Activated naive CD8-positive, alpha-beta T cell treated with anti-CD3 and anti-CD28 coated beads, Interleukin-2, amount 10 ng/mL, durations not matched to agents 7 days and 5 days (primary cell): ENCODE data around the gene CCL15. TPM values are rescaled to one million over a fixed set of nuclear protein-coding genes. Genes with fewer than 3 reads are reported as not detected.

Experiments
- ATAC-seq: fragments of 150-1000 bp; cut with Tn5 transposase; one replicate; pipeline ENCODE4 v1.10.0; 2021; ENCODE audit warnings: low read depth, moderate library complexity
- POLR2A ChIA-PET: fragments of 350-600 bp; sonication (Branson Sonifier 250); formaldehyde crosslinking; loops from one replicate; lab custom pipeline; 2021; ENCODE audit warnings: antibody characterized with exemption; lab: Charles Lee
- DNase-seq: peaks from one replicate; pipeline ENCODE4 v3.0.0; 2021
- H3K27ac Mint-ChIP-seq: one replicate; pipeline ENCODE4 v1.8.0; 2022; ENCODE audit warnings: mild to moderate bottlenecking, mixed read lengths
- H3K27me3 Mint-ChIP-seq: one replicate; pipeline ENCODE4 v1.8.0; 2022; ENCODE audit warnings: mild to moderate bottlenecking, moderate library complexity, mixed read lengths
- H3K36me3 Mint-ChIP-seq: one replicate; pipeline ENCODE4 v1.8.0; 2021; ENCODE audit warnings: mild to moderate bottlenecking, mixed read lengths
- H3K4me1 Mint-ChIP-seq: one replicate; pipeline ENCODE4 v1.8.0; 2021; ENCODE audit warnings: mixed read lengths
- H3K4me3 Mint-ChIP-seq: one replicate; pipeline ENCODE4 v1.8.0; 2022; ENCODE audit warnings: mild to moderate bottlenecking, moderate library complexity, mixed read lengths
- H3K9me3 Mint-ChIP-seq: one replicate; pipeline ENCODE4 v1.8.0; 2021; ENCODE audit warnings: mixed read lengths
- total RNA-seq, 2 experiments: library from RNA; stranded (reverse); gene quantifications; one replicate each; pipeline ENCODE4 v1.2.3, GENCODE V29; 2021

CCL15 gene
- total RNA-seq, 2 experiments from 2014 or later: not detected

GRCh38 chr17:35981908-35982330 is 19.4 kb downstream of the CCL15 start:
- Mint-ChIP-seq H3K36me3 (no peaks in the 10 kb centered on the region), H3K4me1 (no peaks in the 10 kb centered on the region)
- DNase-seq: no peak

GRCh38 chr17:35981246-35981645 is 20.1 kb downstream of the CCL15 start, which contains the start of gene CCL16:
Gene CCL16 (minus strand): TSS chr17:35981497. CDS start chr17:35981420, 77 bp downstream.
- no peaks in the 10 kb centered on the region for H3K4me1 Mint-ChIP-seq
- no peaks in the 10 kb centered on the region for H3K36me3 Mint-ChIP-seq
- POLR2A ChIA-PET: no interaction called here
- H3K27ac Mint-ChIP-seq: no peak within 1 kb of the TSS
- ATAC-seq (no peak), DNase-seq (no peak)
- H3K4me3 Mint-ChIP-seq: no peak within 1 kb of the TSS
- H3K9me3 Mint-ChIP-seq: no peaks in the 10 kb centered on the region
- H3K27me3 Mint-ChIP-seq: peaks cover 15% of the 10 kb centered on the region

More at GRCh38 chr17:35981908-35982330, 19.4 kb downstream of the CCL15 start:
- Mint-ChIP-seq H3K27ac (no peak overlapping the region), H3K27me3 (peaks cover 12% of the 10 kb centered on the region), H3K4me3 (no peak overlapping the region), H3K9me3 (no peaks in the 10 kb centered on the region)
- POLR2A ChIA-PET: no interaction called here
- no peak for ATAC-seq

- Mint-ChIP-seq H3K4me1 (no peaks in the 10 kb centered on the region), H3K27ac (no peak overlapping the region), H3K27me3 (peaks cover 11% of the 10 kb centered on the region), H3K36me3 (no peaks in the 10 kb centered on the region), H3K4me3 (no peak overlapping the region), H3K9me3 (no peaks in the 10 kb centered on the region)
- ATAC-seq (no peak), DNase-seq (no peak)
- POLR2A ChIA-PET: interaction anchor here (0.9 kb wide), 1 partner anchor 9 kb away, joined by 3 read pairs; no protein-coding TSS in a partner anchor
These were observed 23.0 kb downstream of the CCL15 start for GRCh38 chr17:35978346-35978745.

GRCh38 chr17:35977509-35977908 is 23.8 kb downstream of the CCL15 start:
- POLR2A ChIA-PET: no interaction called here
- H3K27ac Mint-ChIP-seq: no peak overlapping the region
- H3K27me3 Mint-ChIP-seq: peaks cover 11% of the 10 kb centered on the region

GRCh38 chr17:35973333-35974260 is 27.8 kb downstream of the CCL15 start:
- Mint-ChIP-seq H3K27ac (no peak overlapping the region), H3K4me3 (no peak overlapping the region), H3K27me3 (peaks cover 21% of the 10 kb centered on the region), H3K4me1 (peaks cover 2% of the 10 kb centered on the region), H3K9me3 (no peaks in the 10 kb centered on the region), H3K36me3 (no peaks in the 10 kb centered on the region)
- no peak for DNase-seq
- no peak for ATAC-seq
- POLR2A ChIA-PET: no interaction called here

More at GRCh38 chr17:35977509-35977908, 23.8 kb downstream of the CCL15 start:
- no peak for ATAC-seq
- no peak for DNase-seq
- Mint-ChIP-seq H3K4me1 (no peaks in the 10 kb centered on the region), H3K4me3 (no peak overlapping the region), H3K9me3 (no peaks in the 10 kb centered on the region), H3K36me3 (no peaks in the 10 kb centered on the region)

- Mint-ChIP-seq H3K27ac (no peak overlapping the region), H3K9me3 (no peaks in the 10 kb centered on the region), H3K27me3 (peaks cover 21% of the 10 kb centered on the region), H3K4me1 (peaks cover 2% of the 10 kb centered on the region), H3K36me3 (no peaks in the 10 kb centered on the region), H3K4me3 (no peak overlapping the region)
- POLR2A ChIA-PET: no interaction called here
- DNase-seq (no peak), ATAC-seq (no peak)
These were observed 28.4 kb downstream of the CCL15 start for GRCh38 chr17:35972945-35973332.

GRCh38 chr17:35972535-35972934 is 28.8 kb downstream of the CCL15 start:
- DNase-seq: no peak
- Mint-ChIP-seq H3K27ac (no peak overlapping the region), H3K36me3 (no peaks in the 10 kb centered on the region), H3K4me3 (no peak overlapping the region), H3K9me3 (no peaks in the 10 kb centered on the region), H3K4me1 (peaks cover 2% of the 10 kb centered on the region), H3K27me3 (peaks cover 21% of the 10 kb centered on the region)
- POLR2A ChIA-PET: no interaction called here
- no peak for ATAC-seq

GRCh38 chr17:35972066-35972465 is 29.3 kb downstream of the CCL15 start:
- no peak for ATAC-seq
- no peak overlapping the region for H3K4me3 Mint-ChIP-seq
- no peaks in the 10 kb centered on the region for H3K9me3 Mint-ChIP-seq
- no peak for DNase-seq
- no peaks in the 10 kb centered on the region for H3K36me3 Mint-ChIP-seq
- H3K27ac Mint-ChIP-seq: no peak overlapping the region
- peaks cover 21% of the 10 kb centered on the region for H3K27me3 Mint-ChIP-seq
- peaks cover 2% of the 10 kb centered on the region for H3K4me1 Mint-ChIP-seq
- POLR2A ChIA-PET: no interaction called here

- POLR2A ChIA-PET: interaction anchor here (0.9 kb wide), 1 partner anchor 9 kb away, joined by 3 read pairs; no protein-coding TSS in a partner anchor
- ATAC-seq: peak; percentile 63
- no peak overlapping the region for H3K27ac Mint-ChIP-seq
- peaks cover 15% of the 10 kb centered on the region for H3K27me3 Mint-ChIP-seq
- peaks cover 2% of the 10 kb centered on the region for H3K4me1 Mint-ChIP-seq
- no peaks in the 10 kb centered on the region for H3K36me3 Mint-ChIP-seq
- H3K4me3 Mint-ChIP-seq: no peak overlapping the region
- DNase-seq: peak; percentile 62
- H3K9me3 Mint-ChIP-seq: no peaks in the 10 kb centered on the region
These were observed 31.6 kb downstream of the CCL15 start for GRCh38 chr17:35969558-35970380.

- Mint-ChIP-seq H3K9me3 (no peaks in the 10 kb centered on the region), H3K27me3 (peaks cover 18% of the 10 kb centered on the region), H3K4me3 (no peak overlapping the region), H3K27ac (no peak overlapping the region), H3K4me1 (peaks cover 2% of the 10 kb centered on the region), H3K36me3 (no peaks in the 10 kb centered on the region)
- ATAC-seq (no peak), DNase-seq (no peak)
- POLR2A ChIA-PET: no interaction called here
These were observed 32.8 kb downstream of the CCL15 start for GRCh38 chr17:35968520-35969054.

GRCh38 chr17:35965272-35965671 is 36.1 kb downstream of the CCL15 start:
- H3K4me1 Mint-ChIP-seq: peaks cover 2% of the 10 kb centered on the region
- no peak overlapping the region for H3K27ac Mint-ChIP-seq
- H3K36me3 Mint-ChIP-seq: no peaks in the 10 kb centered on the region
- H3K4me3 Mint-ChIP-seq: no peak overlapping the region
- H3K9me3 Mint-ChIP-seq: no peaks in the 10 kb centered on the region
- ATAC-seq (no peak), DNase-seq (no peak)
- H3K27me3 Mint-ChIP-seq: peaks cover 13% of the 10 kb centered on the region
- POLR2A ChIA-PET: no interaction called here

- POLR2A ChIA-PET: no interaction called here
- no peak overlapping the region for H3K27ac Mint-ChIP-seq
- no peaks in the 10 kb centered on the region for H3K36me3 Mint-ChIP-seq
- no peaks in the 10 kb centered on the region for H3K4me1 Mint-ChIP-seq
- H3K9me3 Mint-ChIP-seq: no peaks in the 10 kb centered on the region
- H3K4me3 Mint-ChIP-seq: no peak overlapping the region
- H3K27me3 Mint-ChIP-seq: peaks cover 15% of the 10 kb centered on the region
- ATAC-seq (no peak), DNase-seq (no peak)
These were observed 37.7 kb downstream of the CCL15 start for GRCh38 chr17:35963663-35964062.

GRCh38 chr17:35953720-35954119 is 47.6 kb downstream of the CCL15 start:
- no peaks in the 10 kb centered on the region for H3K9me3 Mint-ChIP-seq
- H3K4me3 Mint-ChIP-seq: no peak overlapping the region
- ATAC-seq (no peak), DNase-seq (no peak)
- peaks cover 39% of the 10 kb centered on the region for H3K27me3 Mint-ChIP-seq
- POLR2A ChIA-PET: no interaction called here
- no peaks in the 10 kb centered on the region for H3K4me1 Mint-ChIP-seq
- H3K27ac Mint-ChIP-seq: no peak overlapping the region
- H3K36me3 Mint-ChIP-seq: peaks cover 1% of the 10 kb centered on the region
